NT2/D1 (cell line): ENCODE results near the gene VAPB.

Experiments used
- YY1 ChIP-seq: IDR thresholded peaks from 2 replicates; pipeline ENCODE4 v1.6.1; 2011; ENCODE audit not compliant: insufficient read length, insufficient read depth
- ZNF274 ChIP-seq: IDR thresholded peaks from 2 replicates; pipeline ENCODE4 v1.6.1; 2011; ENCODE audit warnings: mild to moderate bottlenecking, low read depth, low read length

DNA sequence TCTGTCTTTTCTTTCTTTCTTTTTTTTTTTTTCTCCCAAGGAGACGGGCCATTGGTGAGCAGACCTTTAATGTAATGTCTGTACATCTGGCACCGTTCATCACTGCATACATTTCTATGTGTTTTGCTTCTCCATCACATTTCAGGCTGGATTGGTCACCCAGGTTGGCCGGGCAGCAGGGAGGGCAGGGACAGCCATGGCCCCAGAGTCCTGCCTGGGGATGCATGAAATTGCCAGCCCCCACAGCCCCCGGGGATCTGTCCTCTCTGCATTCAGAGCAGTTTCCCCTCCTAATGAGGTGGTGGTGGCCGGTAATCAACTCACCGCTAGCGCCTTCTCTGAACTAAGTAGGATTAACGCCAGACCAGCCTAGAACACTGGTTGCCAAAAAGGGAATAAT is 75.8 kb downstream of the VAPB start:
- TF ChIP-seq ZNF274 (no peak), YY1 (no peak)
